ENCODE data around the gene HERC3.

HERC3 gene

GRCh38 chr4:88722828-88723227, 130.5 kb downstream of the HERC3 start:
- DNase-seq = no peak

- no peak for DNase-seq
Measured at GRCh38 chr4:88724406-88724805, 132.1 kb downstream of the HERC3 start.

- DNase-seq = no peak
Measured at GRCh38 chr4:88725143-88725542, 132.9 kb downstream of the HERC3 start.

GRCh38 chr4:88725986-88726385, 133.7 kb downstream of the HERC3 start:
- DNase-seq = no peak

GRCh38 chr4:88728146-88728545, 135.9 kb downstream of the HERC3 start:
- no peak for DNase-seq

- DNase-seq = peak; percentile 56
Measured at GRCh38 chr4:88729146-88729760, 137.0 kb downstream of the HERC3 start.

GRCh38 chr4:88730811-88731210, 138.5 kb downstream of the HERC3 start:
- DNase-seq = peak; percentile 41

- no peak for DNase-seq
Measured at GRCh38 chr4:88731381-88731780, 139.1 kb downstream of the HERC3 start.

- DNase-seq = no peak
Measured at GRCh38 chr4:88732714-88733368, 140.6 kb downstream of the HERC3 start.

- no peak for DNase-seq
Measured at GRCh38 chr4:88734403-88734949, 142.2 kb downstream of the HERC3 start.

- DNase-seq = no peak
Measured at GRCh38 chr4:88735564-88735963, 143.3 kb downstream of the HERC3 start.

GRCh38 chr4:88736264-88736663, 144.0 kb downstream of the HERC3 start:
- DNase-seq = no peak

GRCh38 chr4:88737307-88737941, 145.1 kb downstream of the HERC3 start:
- DNase-seq = no peak

GRCh38 chr4:88738180-88738579, 145.9 kb downstream of the HERC3 start:
- no peak for DNase-seq

GRCh38 chr4:88742561-88742960, 150.3 kb downstream of the HERC3 start:
- no peak for DNase-seq

- DNase-seq = no peak
Measured at GRCh38 chr4:88743696-88744095, 151.4 kb downstream of the HERC3 start.

- no peak for DNase-seq
Measured at GRCh38 chr4:88744609-88745008, 152.3 kb downstream of the HERC3 start.

GRCh38 chr4:88745175-88745574, 152.9 kb downstream of the HERC3 start:
- no peak for DNase-seq

- DNase-seq = no peak
Measured at GRCh38 chr4:88745581-88746163, 153.4 kb downstream of the HERC3 start.

GRCh38 chr4:88746206-88746605, 153.9 kb downstream of the HERC3 start:
- DNase-seq = no peak

GRCh38 chr4:88747351-88747750, 155.1 kb downstream of the HERC3 start:
- no peak for DNase-seq

- no peak for DNase-seq
Measured at GRCh38 chr4:88750369-88750768, 158.1 kb downstream of the HERC3 start.

GRCh38 chr4:88751258-88752075, 159.2 kb downstream of the HERC3 start:
- no peak for DNase-seq
